ENCODE results near the gene PPME1.

- TF ChIP-seq, protein P1, sequence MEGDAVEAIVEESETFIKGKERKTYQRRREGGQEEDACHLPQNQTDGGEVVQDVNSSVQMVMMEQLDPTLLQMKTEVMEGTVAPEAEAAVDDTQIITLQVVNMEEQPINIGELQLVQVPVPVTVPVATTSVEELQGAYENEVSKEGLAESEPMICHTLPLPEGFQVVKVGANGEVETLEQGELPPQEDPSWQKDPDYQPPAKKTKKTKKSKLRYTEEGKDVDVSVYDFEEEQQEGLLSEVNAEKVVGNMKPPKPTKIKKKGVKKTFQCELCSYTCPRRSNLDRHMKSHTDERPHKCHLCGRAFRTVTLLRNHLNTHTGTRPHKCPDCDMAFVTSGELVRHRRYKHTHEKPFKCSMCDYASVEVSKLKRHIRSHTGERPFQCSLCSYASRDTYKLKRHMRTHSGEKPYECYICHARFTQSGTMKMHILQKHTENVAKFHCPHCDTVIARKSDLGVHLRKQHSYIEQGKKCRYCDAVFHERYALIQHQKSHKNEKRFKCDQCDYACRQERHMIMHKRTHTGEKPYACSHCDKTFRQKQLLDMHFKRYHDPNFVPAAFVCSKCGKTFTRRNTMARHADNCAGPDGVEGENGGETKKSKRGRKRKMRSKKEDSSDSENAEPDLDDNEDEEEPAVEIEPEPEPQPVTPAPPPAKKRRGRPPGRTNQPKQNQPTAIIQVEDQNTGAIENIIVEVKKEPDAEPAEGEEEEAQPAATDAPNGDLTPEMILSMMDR (IDR thresholded peaks at IDR 0.05): no peak
- no peak for TF ChIP-seq POLR2AphosphoS5 (IDR thresholded peaks at IDR 0.05)
Observed at GRCh38 chr11:74279256-74279655, 108.2 kb downstream of the PPME1 start.

Measured in upper lobe of left lung (tissue), 4 donors.